ENCODE results near the gene ARMH2. TPM values are rescaled to one million over a fixed set of nuclear protein-coding genes. Genes with fewer than 3 reads are reported as not detected.

The ARMH2 gene
- total and polyA plus RNA-seq, 8 donors, result not detected

GRCh38 chr6:24802271-24803059 lies 3.7 kb upstream of the ARMH2 start:
- DNase-seq, result no peak
- Histone ChIP-seq H3K4me1 (peaks cover 0 to 15% (median 9%) of the 10 kb centered on the region in 3 donors), H3K9me3 (no peaks in the 10 kb centered on the region), H3K27ac (peak overlapping the region in 1 of 4 donors; percentile 2), H3K27me3 (no peaks in the 10 kb centered on the region), H3K36me3 (no peaks in the 10 kb centered on the region), H3K4me3 (no peak overlapping the region)
- no peak for TF ChIP-seq CTCF (IDR thresholded peaks at IDR 0.05)
- no peak for FAIRE-seq
- intact Hi-C loops (cut with DNase I), result no loop called here
- ATAC-seq, result peak in 1 of 4 donors; percentile 8
- 91 to 95% methylated on average over 8 of the region's 8 CpGs for WGBS, 2 donors

- DNase-seq (no peak), FAIRE-seq (no peak), ATAC-seq (no peak)
- no peak for TF ChIP-seq CTCF (IDR thresholded peaks at IDR 0.05)
- no peaks in the 10 kb centered on the region for H3K27me3 ChIP-seq
- 50 to 51% methylated on average over 1 of the region's 1 CpG for WGBS, 2 donors
- no peaks in the 10 kb centered on the region for H3K36me3 ChIP-seq
- intact Hi-C loops (cut with DNase I), result no loop called here
- peaks cover 0 to 20% (median 13%) of the 10 kb centered on the region in 3 donors for H3K4me1 ChIP-seq
- no peak overlapping the region for H3K27ac ChIP-seq
- H3K4me3 ChIP-seq, result no peak overlapping the region
- H3K9me3 ChIP-seq, result no peaks in the 10 kb centered on the region
Measured at GRCh38 chr6:24799541-24799915, 811 bp upstream of the ARMH2 start.

- Histone ChIP-seq H3K4me3 (peak overlapping the region in 2 of 4 donors; percentile 12 to 22), H3K27me3 (no peaks in the 10 kb centered on the region), H3K27ac (peak overlapping the region; percentile 23 to 86 (median 64)), H3K4me1 (peaks cover 0 to 13% (median 4%) of the 10 kb centered on the region in 3 donors), H3K9me3 (no peaks in the 10 kb centered on the region), H3K36me3 (no peaks in the 10 kb centered on the region)
- intact Hi-C loops (cut with DNase I), result no loop called here
- DNase-seq, result peak in 5 of 6 donors; percentile 60 to 91 (median 65)
- 29 to 47% methylated on average over 6 of the region's 6 CpGs for WGBS, 2 donors
- ATAC-seq, result peak; percentile 83 to 92 (median 86)
- no peak for TF ChIP-seq CTCF (IDR thresholded peaks at IDR 0.05)
- FAIRE-seq, result no peak
Measured at GRCh38 chr6:24797596-24798216, 1.0 kb downstream of the ARMH2 start.

GRCh38 chr6:24796616-24797290 lies 2.0 kb downstream of the ARMH2 start:
- Histone ChIP-seq H3K27ac (peak overlapping the region in 2 of 4 donors; percentile 76 to 86), H3K4me1 (peaks cover 0 to 13% (median 4%) of the 10 kb centered on the region in 3 donors), H3K9me3 (no peaks in the 10 kb centered on the region), H3K27me3 (no peaks in the 10 kb centered on the region), H3K4me3 (no peak overlapping the region), H3K36me3 (no peaks in the 10 kb centered on the region)
- no peak for TF ChIP-seq CTCF (IDR thresholded peaks at IDR 0.05)
- 77 to 84% methylated on average over 6 of the region's 6 CpGs for WGBS, 2 donors
- FAIRE-seq (no peak), DNase-seq (no peak), ATAC-seq (no peak)
- intact Hi-C loops (cut with DNase I), result no loop called here
